ENCODE measurements around the gene CHSY1. TPM values are rescaled to one million over a fixed set of nuclear protein-coding genes. Genes with fewer than 3 reads are reported as not detected.

The CHSY1 gene
- total RNA-seq, 4 donors from 2014 or later: 16.9 to 85.3 (median 39.4) TPM

GRCh38 chr15:101266787-101267186 is 14.9 kb upstream of the CHSY1 start:
- no peak for TF ChIP-seq CTCF (IDR thresholded peaks at IDR 0.05)
- ATAC-seq (ENCODE audit: low FRiP score) (no peak), DNase-seq (ENCODE audit: low spot score) (no peak)

- no peak for DNase-seq (ENCODE audit: low spot score)
- TF ChIP-seq CTCF (IDR thresholded peaks at IDR 0.05): no peak
- no peak for ATAC-seq (ENCODE audit: low FRiP score)
These were observed 14.2 kb upstream of the CHSY1 start for GRCh38 chr15:101266034-101266433.

- no peak for DNase-seq (ENCODE audit: low spot score)
- no peak for TF ChIP-seq CTCF (IDR thresholded peaks at IDR 0.05)
- no peak for ATAC-seq (ENCODE audit: low FRiP score)
These were observed 13.2 kb upstream of the CHSY1 start for GRCh38 chr15:101264911-101265641.

GRCh38 chr15:101264011-101264410 is 12.2 kb upstream of the CHSY1 start:
- DNase-seq (ENCODE audit: low spot score) (no peak), ATAC-seq (ENCODE audit: low FRiP score) (no peak)
- no peak for TF ChIP-seq CTCF (IDR thresholded peaks at IDR 0.05)

GRCh38 chr15:101262551-101262950 is 10.7 kb upstream of the CHSY1 start:
- no peak for DNase-seq (ENCODE audit: low spot score)
- TF ChIP-seq CTCF (IDR thresholded peaks at IDR 0.05): no peak
- no peak for ATAC-seq (ENCODE audit: low FRiP score)

GRCh38 chr15:101258238-101259144 is 6.6 kb upstream of the CHSY1 start:
- no peak for ATAC-seq (ENCODE audit: low FRiP score)
- TF ChIP-seq CTCF (IDR thresholded peaks at IDR 0.05): peak in 2 of 3 donors; percentile 28 to 66
- DNase-seq (ENCODE audit: low spot score): no peak

Data from omental fat pad (tissue), 4 donors.